Measurements from ENCODE around the gene MRPS7. TPM values are rescaled to one million over a fixed set of nuclear protein-coding genes. Genes with fewer than 3 reads are reported as not detected.
A peak's percentile ranks its signal among the peaks of the same experiment; 100 is the strongest.

The MRPS7 gene
- total and polyA plus RNA-seq, 10 of the 15 experiments (the other 5 are each of a cell fraction or from before 2014, with no cell fraction given) = 88.4 to 217 (median 109) TPM

DNA sequence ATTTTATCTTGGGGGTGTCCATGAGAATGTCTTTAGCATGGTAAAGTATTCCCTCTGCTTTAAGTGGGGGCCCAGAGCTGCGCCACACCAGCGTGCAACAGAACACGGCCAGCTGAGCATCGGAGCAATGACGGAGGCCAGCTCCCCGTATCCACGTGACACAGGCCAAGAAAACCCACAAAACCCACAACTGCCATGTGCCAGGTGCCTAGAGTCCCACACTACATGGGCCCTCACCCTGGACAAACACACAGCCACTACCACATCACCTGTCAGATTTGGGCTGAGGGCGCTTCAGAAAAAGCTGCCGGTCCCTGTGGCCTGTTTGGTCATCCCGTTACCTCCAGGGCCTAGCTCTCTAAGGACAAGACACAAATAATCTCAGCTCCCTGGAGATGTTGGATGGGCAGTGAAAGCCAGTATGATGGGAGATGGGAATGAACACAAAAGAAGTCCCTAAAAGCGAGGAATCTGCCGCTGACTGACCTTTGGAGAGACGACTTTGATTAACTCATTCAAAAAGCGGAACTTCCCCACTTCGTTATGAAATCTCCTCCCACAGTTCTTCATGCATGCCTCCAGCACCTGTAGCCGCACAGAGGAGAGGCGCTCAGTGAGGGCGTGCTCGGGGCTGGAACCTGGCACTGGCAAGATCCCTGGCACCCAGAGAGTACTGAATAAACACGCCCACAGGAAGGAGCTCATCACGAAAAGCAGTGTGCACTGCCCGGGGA, 17.4 kb upstream of the MRPS7 start:
- Histone ChIP-seq H3K4me3 (no peak overlapping the region), H4K20me1 (ENCODE audit: control insufficient read depth, insufficient read depth) (no peaks in the 10 kb centered on the region), H3K9me3 (replicated peaks; ENCODE audit: control insufficient read depth, insufficient read depth, low read length) (no peaks in the 10 kb centered on the region), H3K27ac (ENCODE audit: control insufficient read depth, insufficient read depth) (peak overlapping the region; percentile 62), H3K4me1 (ENCODE audit: control insufficient read depth, insufficient read depth, low read length) (peaks cover 43% of the 10 kb centered on the region), H2AFZ (ENCODE audit: control insufficient read depth, low read depth, low read length) (no peak overlapping the region), H3K9ac (ENCODE audit: control insufficient read depth, insufficient read depth, low read length) (peak overlapping the region; percentile 7; the same call in 1 of the 2 replicates), H3K79me2 (ENCODE audit: control insufficient read depth, insufficient read depth, low read length) (peaks cover 8% of the 10 kb centered on the region), H3K27me3 (replicated peaks in 1 of 2; ENCODE audit: control insufficient read depth in 2 of 2, insufficient read depth in 2 of 2, low read length in 1 of 2) (no peaks in the 10 kb centered on the region), H3K36me3 (ENCODE audit: control insufficient read depth in 2 of 2, insufficient read depth in 2 of 2, low read length in 1 of 2) (peaks cover 41 to 54% of the 10 kb centered on the region in 2 experiments), H3K4me2 (ENCODE audit: control insufficient read depth, insufficient read depth) (peak overlapping the region; percentile 18; the same call in 1 of the 2 replicates)
- 50% methylated on average over 22 of the region's 22 CpGs for WGBS (ENCODE audit: insufficient coverage, insufficient replicate concordance, low lambda C conversion rate, missing lambda C conversion rate)
- DNase-seq (ENCODE audit: low read depth, low spot score) (no peak), FAIRE-seq (no peak), ATAC-seq (peak; percentile 75)
- POLR2A ChIA-PET = interaction anchor here (0.5 to 3.6 kb wide), 5 partner anchors 17 to 1571 kb away, joined by 3 to 21 read pairs (median 5); partner anchors contain the start of genes GGA3, MRPS7 and SLC25A19
- CTCF ChIA-PET = interaction anchor here (0.6 to 1.4 kb wide), 6 partner anchors 27 to 676 kb away, joined by 3 to 5 read pairs (median 3); partner anchors contain the start of genes MIF4GD and SLC25A19
- BruUV-seq (replicated peaks) = no TSS peak
- in situ Hi-C loops (cut with MboI) = no loop called here
- RAD21 ChIA-PET (ENCODE audit: unreplicated experiment) = interaction anchor here (0.8 kb wide), 1 partner anchor 45 kb away, joined by 4 read pairs; the partner anchor contains the start of gene SLC25A19
- SMC1A ChIA-PET (ENCODE audit: uncharacterized antibody, unreplicated experiment) = interaction anchor here (0.9 to 1.2 kb wide), 4 partner anchors 14 to 168 kb away, joined by 3 to 4 read pairs (median 3); partner anchors contain the start of gene MIF4GD
- intact Hi-C loops (cut with micrococcal nuclease; ENCODE audit: unreplicated experiment) = no loop called here
- TF ChIP-seq MYB (IDR thresholded peaks at IDR 0.05; ENCODE audit: borderline replicate concordance, low read depth, low read length) (no peak), RAD51 (IDR thresholded peaks at IDR 0.05) (peak; percentile 21; the same call in 1 of the 2 replicates), NBN (IDR thresholded peaks at IDR 0.05) (no peak), TBL1XR1 (IDR thresholded peaks at IDR 0.05; ENCODE audit: low read depth, low read length) (no peak), MXI1 (IDR thresholded peaks at IDR 0.05; ENCODE audit: low read depth, low read length) (no peak), SREBF1 (IDR thresholded peaks at IDR 0.05; ENCODE audit: low read length) (no peak), BHLHE40 (IDR thresholded peaks at IDR 0.05; ENCODE audit: borderline replicate concordance in 1 of 2, low read depth in 2 of 2, low read length in 1 of 2) (peak in 1 of 2 experiments; percentile 44; a peak in 1 of 4 replicates)
- TF ChIP-seq, protein P1, sequence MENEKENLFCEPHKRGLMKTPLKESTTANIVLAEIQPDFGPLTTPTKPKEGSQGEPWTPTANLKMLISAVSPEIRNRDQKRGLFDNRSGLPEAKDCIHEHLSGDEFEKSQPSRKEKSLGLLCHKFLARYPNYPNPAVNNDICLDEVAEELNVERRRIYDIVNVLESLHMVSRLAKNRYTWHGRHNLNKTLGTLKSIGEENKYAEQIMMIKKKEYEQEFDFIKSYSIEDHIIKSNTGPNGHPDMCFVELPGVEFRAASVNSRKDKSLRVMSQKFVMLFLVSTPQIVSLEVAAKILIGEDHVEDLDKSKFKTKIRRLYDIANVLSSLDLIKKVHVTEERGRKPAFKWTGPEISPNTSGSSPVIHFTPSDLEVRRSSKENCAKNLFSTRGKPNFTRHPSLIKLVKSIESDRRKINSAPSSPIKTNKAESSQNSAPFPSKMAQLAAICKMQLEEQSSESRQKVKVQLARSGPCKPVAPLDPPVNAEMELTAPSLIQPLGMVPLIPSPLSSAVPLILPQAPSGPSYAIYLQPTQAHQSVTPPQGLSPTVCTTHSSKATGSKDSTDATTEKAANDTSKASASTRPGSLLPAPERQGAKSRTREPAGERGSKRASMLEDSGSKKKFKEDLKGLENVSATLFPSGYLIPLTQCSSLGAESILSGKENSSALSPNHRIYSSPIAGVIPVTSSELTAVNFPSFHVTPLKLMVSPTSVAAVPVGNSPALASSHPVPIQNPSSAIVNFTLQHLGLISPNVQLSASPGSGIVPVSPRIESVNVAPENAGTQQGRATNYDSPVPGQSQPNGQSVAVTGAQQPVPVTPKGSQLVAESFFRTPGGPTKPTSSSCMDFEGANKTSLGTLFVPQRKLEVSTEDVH (IDR thresholded peaks at IDR 0.05; ENCODE audit: low read depth, partially characterized antibody) = no peak
- TF ChIP-seq, protein P2, sequence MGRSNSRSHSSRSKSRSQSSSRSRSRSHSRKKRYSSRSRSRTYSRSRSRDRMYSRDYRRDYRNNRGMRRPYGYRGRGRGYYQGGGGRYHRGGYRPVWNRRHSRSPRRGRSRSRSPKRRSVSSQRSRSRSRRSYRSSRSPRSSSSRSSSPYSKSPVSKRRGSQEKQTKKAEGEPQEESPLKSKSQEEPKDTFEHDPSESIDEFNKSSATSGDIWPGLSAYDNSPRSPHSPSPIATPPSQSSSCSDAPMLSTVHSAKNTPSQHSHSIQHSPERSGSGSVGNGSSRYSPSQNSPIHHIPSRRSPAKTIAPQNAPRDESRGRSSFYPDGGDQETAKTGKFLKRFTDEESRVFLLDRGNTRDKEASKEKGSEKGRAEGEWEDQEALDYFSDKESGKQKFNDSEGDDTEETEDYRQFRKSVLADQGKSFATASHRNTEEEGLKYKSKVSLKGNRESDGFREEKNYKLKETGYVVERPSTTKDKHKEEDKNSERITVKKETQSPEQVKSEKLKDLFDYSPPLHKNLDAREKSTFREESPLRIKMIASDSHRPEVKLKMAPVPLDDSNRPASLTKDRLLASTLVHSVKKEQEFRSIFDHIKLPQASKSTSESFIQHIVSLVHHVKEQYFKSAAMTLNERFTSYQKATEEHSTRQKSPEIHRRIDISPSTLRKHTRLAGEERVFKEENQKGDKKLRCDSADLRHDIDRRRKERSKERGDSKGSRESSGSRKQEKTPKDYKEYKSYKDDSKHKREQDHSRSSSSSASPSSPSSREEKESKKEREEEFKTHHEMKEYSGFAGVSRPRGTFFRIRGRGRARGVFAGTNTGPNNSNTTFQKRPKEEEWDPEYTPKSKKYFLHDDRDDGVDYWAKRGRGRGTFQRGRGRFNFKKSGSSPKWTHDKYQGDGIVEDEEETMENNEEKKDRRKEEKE (IDR thresholded peaks at IDR 0.05) = no peak
- TF ChIP-seq, protein P3, sequence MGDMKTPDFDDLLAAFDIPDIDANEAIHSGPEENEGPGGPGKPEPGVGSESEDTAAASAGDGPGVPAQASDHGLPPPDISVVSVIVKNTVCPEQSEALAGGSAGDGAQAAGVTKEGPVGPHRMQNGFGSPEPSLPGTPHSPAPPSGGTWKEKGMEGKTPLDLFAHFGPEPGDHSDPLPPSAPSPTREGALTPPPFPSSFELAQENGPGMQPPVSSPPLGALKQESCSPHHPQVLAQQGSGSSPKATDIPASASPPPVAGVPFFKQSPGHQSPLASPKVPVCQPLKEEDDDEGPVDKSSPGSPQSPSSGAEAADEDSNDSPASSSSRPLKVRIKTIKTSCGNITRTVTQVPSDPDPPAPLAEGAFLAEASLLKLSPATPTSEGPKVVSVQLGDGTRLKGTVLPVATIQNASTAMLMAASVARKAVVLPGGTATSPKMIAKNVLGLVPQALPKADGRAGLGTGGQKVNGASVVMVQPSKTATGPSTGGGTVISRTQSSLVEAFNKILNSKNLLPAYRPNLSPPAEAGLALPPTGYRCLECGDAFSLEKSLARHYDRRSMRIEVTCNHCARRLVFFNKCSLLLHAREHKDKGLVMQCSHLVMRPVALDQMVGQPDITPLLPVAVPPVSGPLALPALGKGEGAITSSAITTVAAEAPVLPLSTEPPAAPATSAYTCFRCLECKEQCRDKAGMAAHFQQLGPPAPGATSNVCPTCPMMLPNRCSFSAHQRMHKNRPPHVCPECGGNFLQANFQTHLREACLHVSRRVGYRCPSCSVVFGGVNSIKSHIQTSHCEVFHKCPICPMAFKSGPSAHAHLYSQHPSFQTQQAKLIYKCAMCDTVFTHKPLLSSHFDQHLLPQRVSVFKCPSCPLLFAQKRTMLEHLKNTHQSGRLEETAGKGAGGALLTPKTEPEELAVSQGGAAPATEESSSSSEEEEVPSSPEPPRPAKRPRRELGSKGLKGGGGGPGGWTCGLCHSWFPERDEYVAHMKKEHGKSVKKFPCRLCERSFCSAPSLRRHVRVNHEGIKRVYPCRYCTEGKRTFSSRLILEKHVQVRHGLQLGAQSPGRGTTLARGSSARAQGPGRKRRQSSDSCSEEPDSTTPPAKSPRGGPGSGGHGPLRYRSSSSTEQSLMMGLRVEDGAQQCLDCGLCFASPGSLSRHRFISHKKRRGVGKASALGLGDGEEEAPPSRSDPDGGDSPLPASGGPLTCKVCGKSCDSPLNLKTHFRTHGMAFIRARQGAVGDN (IDR thresholded peaks at IDR 0.05) = no peak
